ENCODE data around the gene PLA2G2C.
A peak's percentile ranks its signal among the peaks of the same experiment; 100 is the strongest.

PLA2G2C gene

GRCh38 chr1:20202166-20202565, 15.8 kb upstream of the PLA2G2C start:
- DNase-seq = no peak

GRCh38 chr1:20200966-20201365, 14.6 kb upstream of the PLA2G2C start:
- DNase-seq = no peak

- no peak for DNase-seq
Measured at GRCh38 chr1:20199840-20200239, 13.5 kb upstream of the PLA2G2C start.

- no peak for DNase-seq
Measured at GRCh38 chr1:20199403-20199802, 13.1 kb upstream of the PLA2G2C start.

- no peak for DNase-seq
Measured at GRCh38 chr1:20198918-20199317, 12.6 kb upstream of the PLA2G2C start.

- no peak for DNase-seq
Measured at GRCh38 chr1:20198296-20198695, 12.0 kb upstream of the PLA2G2C start.

GRCh38 chr1:20197329-20197791, 11.0 kb upstream of the PLA2G2C start:
- no peak for DNase-seq

GRCh38 chr1:20195462-20195780, 9.1 kb upstream of the PLA2G2C start:
- DNase-seq = no peak

- DNase-seq = peak in 1 of 2 experiments; percentile 9
Measured at GRCh38 chr1:20194757-20195461, 8.6 kb upstream of the PLA2G2C start.

GRCh38 chr1:20194224-20194623, 7.9 kb upstream of the PLA2G2C start:
- DNase-seq = no peak

GRCh38 chr1:20192871-20193411, 6.6 kb upstream of the PLA2G2C start:
- no peak for DNase-seq

- DNase-seq = no peak
Measured at GRCh38 chr1:20192364-20192763, 6.0 kb upstream of the PLA2G2C start.

GRCh38 chr1:20191266-20191825, 5.0 kb upstream of the PLA2G2C start:
- no peak for DNase-seq

GRCh38 chr1:20190256-20191160, 4.2 kb upstream of the PLA2G2C start:
- no peak for DNase-seq

GRCh38 chr1:20189664-20190063, 3.3 kb upstream of the PLA2G2C start:
- no peak for DNase-seq

- DNase-seq = no peak
Measured at GRCh38 chr1:20188455-20188817, 2.1 kb upstream of the PLA2G2C start.

- DNase-seq = no peak
Measured at GRCh38 chr1:20187813-20188454, 1.6 kb upstream of the PLA2G2C start.

GRCh38 chr1:20187103-20187812, 940 bp upstream of the PLA2G2C start:
- DNase-seq = no peak

GRCh38 chr1:20184997-20185833, 1.1 kb downstream of the PLA2G2C start:
- DNase-seq = no peak

GRCh38 chr1:20184481-20184900, 1.8 kb downstream of the PLA2G2C start:
- no peak for DNase-seq

GRCh38 chr1:20183616-20184271, 2.6 kb downstream of the PLA2G2C start:
- DNase-seq = no peak
